ENCODE measurements around the gene ZNF600. TPM values are rescaled to one million over a fixed set of nuclear protein-coding genes. Genes with fewer than 3 reads are reported as not detected.
"Not testable (repeated sequence)": the region's sequence is repeated elsewhere in the genome, so short reads cannot be mapped to it uniquely, and the experiment has no call there.

Gene ZNF600
- total RNA-seq, 1 donor from 2014 or later, result 2.9 TPM

- Histone ChIP-seq H3K4me1 (peaks cover 4% of the 10 kb centered on the region), H3K4me3 (no peak overlapping the region), H3K27me3 (ENCODE audit: low read depth) (no peaks in the 10 kb centered on the region), H3K27ac (replicated peaks) (no peak overlapping the region), H3K36me3 (peaks cover 30% of the 10 kb centered on the region), H3K9me3 (replicated peaks) (no peaks in the 10 kb centered on the region)
- TF ChIP-seq CTCF (IDR thresholded peaks at IDR 0.05; ENCODE audit: borderline replicate concordance), result no peak
- intact Hi-C loops (cut with micrococcal nuclease), result no loop called here
- no peak for DNase-seq
Measured at GRCh38 chr19:52716522-52716921, 70.1 kb downstream of the ZNF600 start.

GRCh38 chr19:52715902-52716301, 70.7 kb downstream of the ZNF600 start:
- H3K9me3 ChIP-seq (replicated peaks); DNase-seq; H3K4me1 ChIP-seq; intact Hi-C loops (cut with micrococcal nuclease); H3K4me3 ChIP-seq; H3K27ac ChIP-seq (replicated peaks); H3K27me3 ChIP-seq (ENCODE audit: low read depth): not testable (repeated sequence)
- peaks cover 36% of the 10 kb centered on the region for H3K36me3 ChIP-seq

GRCh38 chr19:52715330-52715729, 71.3 kb downstream of the ZNF600 start:
- H3K27ac ChIP-seq (replicated peaks); H3K9me3 ChIP-seq (replicated peaks); H3K27me3 ChIP-seq (ENCODE audit: low read depth); DNase-seq; H3K4me3 ChIP-seq; H3K4me1 ChIP-seq; intact Hi-C loops (cut with micrococcal nuclease): not testable (repeated sequence)
- peaks cover 42% of the 10 kb centered on the region for H3K36me3 ChIP-seq

Other genes starting within 250 kb of the ZNF600 start
- 18.4 TPM for gene ZNF701, start 216.5 kb downstream of the ZNF600 start, total RNA-seq
- 21.1 TPM for gene ZNF83, start 148.4 kb downstream of the ZNF600 start, total RNA-seq
- gene ZNF611, start 51.7 kb downstream of the ZNF600 start, total RNA-seq, result 7.0 TPM
- 7.1 TPM for gene ZNF28, start 34.8 kb upstream of the ZNF600 start, total RNA-seq
- 8.3 TPM for gene ZNF468, start 70.8 kb upstream of the ZNF600 start, total RNA-seq
- gene ZNF320, start 110.8 kb upstream of the ZNF600 start, total RNA-seq, result 11.1 TPM
- gene ZNF888, start 136.6 kb upstream of the ZNF600 start, total RNA-seq, result 1.6 TPM
- gene ZNF816, start 176.1 kb upstream of the ZNF600 start, total RNA-seq, result 5.9 TPM
- 0.11 TPM for gene ERVV-1, start 227.1 kb upstream of the ZNF600 start, total RNA-seq

Measured in left ventricle myocardium inferior (tissue), 1 donor.